ENCODE measurements around the gene CFAP20. TPM values are rescaled to one million over a fixed set of nuclear protein-coding genes. Genes with fewer than 3 reads are reported as not detected.
A peak's percentile ranks its signal among the peaks of the same experiment; 100 is the strongest.

Gene CFAP20
- polyA plus RNA-seq (2013, experiment 1 of 2): 44.9 TPM
- polyA plus RNA-seq (2013, experiment 2 of 2): 45.4 TPM

GRCh38 chr16:58129097-58129936 is at the start of gene CFAP20:
CFAP20 (minus strand) TSS chr16:58129381; CDS start chr16:58129115, 266 bp downstream.
- peak; percentile 100 for DNase-seq
- Histone ChIP-seq H3K4me3 (ENCODE audit: insufficient read depth in 1 of 2, low read depth in 1 of 2, low read length in 2 of 2) (peak within 1 kb of the TSS; percentile 67 to 95), H3K14ac (ENCODE audit: low read length in 2 of 2) (peak within 1 kb of the TSS in 1 of 2 experiments; percentile 44), H4K91ac (ENCODE audit: low read length) (peak within 1 kb of the TSS; percentile 1), H2BK5ac (ENCODE audit: low read depth, low read length, poor library complexity, severe bottlenecking) (no peak within 1 kb of the TSS), H3K4me2 (ENCODE audit: low read length, poor library complexity, severe bottlenecking) (peak within 1 kb of the TSS; percentile 74), H3K27me3 (ENCODE audit: control insufficient read depth in 1 of 2, insufficient read depth in 1 of 2, low read length in 2 of 2) (no peaks in the 10 kb centered on the region), H2BK120ac (ENCODE audit: low read depth, low read length) (no peak within 1 kb of the TSS), H2AFZ (ENCODE audit: low read depth, low read length) (peak within 1 kb of the TSS; percentile 73), H3K23ac (ENCODE audit: low read length in 2 of 2) (no peak within 1 kb of the TSS), H3K18ac (ENCODE audit: low read depth in 1 of 2, low read length in 2 of 2) (peak within 1 kb of the TSS; percentile 31 to 67), H3K79me1 (replicated peaks; ENCODE audit: low read length, poor library complexity, severe bottlenecking) (no peaks in the 10 kb centered on the region), H2AK5ac (ENCODE audit: low read length, severe bottlenecking) (no peak within 1 kb of the TSS), H3K4ac (ENCODE audit: low read depth in 1 of 2, low read length in 2 of 2) (peak within 1 kb of the TSS; percentile 47 to 48), H2BK12ac (ENCODE audit: low read length in 2 of 2) (peak within 1 kb of the TSS in 1 of 2 experiments; percentile 24), H2BK15ac (ENCODE audit: low read depth, poor library complexity, severe bottlenecking) (no peak within 1 kb of the TSS), H3K36me3 (ENCODE audit: control insufficient read depth in 1 of 2, insufficient read depth in 2 of 2, low read depth in 1 of 2, low read length in 2 of 2) (no peaks in the 10 kb centered on the region), H3K9ac (ENCODE audit: low read length) (peak within 1 kb of the TSS; percentile 95), H3K9me3 (ENCODE audit: control insufficient read depth, low read length) (no peaks in the 10 kb centered on the region), H3K27ac (ENCODE audit: low read length, poor library complexity, severe bottlenecking) (peak within 1 kb of the TSS; percentile 81), H4K8ac (ENCODE audit: low read length) (peak within 1 kb of the TSS; percentile 62), H3K4me1 (ENCODE audit: control insufficient read depth, insufficient read depth, low read depth, low read length) (peaks cover 5% of the 10 kb centered on the region)
- 3% methylated on average over 70 of the region's 70 CpGs for WGBS

- no peak overlapping the region for H3K9ac ChIP-seq (ENCODE audit: low read length)
- no peak overlapping the region for H2BK120ac ChIP-seq (ENCODE audit: low read depth, low read length)
- peaks cover 23 to 86% of the 10 kb centered on the region in 2 experiments for H3K36me3 ChIP-seq (ENCODE audit: control insufficient read depth in 1 of 2, insufficient read depth in 2 of 2, low read depth in 1 of 2, low read length in 2 of 2)
- H3K14ac ChIP-seq (ENCODE audit: low read length in 2 of 2): no peak overlapping the region
- peaks cover 37% of the 10 kb centered on the region for H3K79me1 ChIP-seq (replicated peaks; ENCODE audit: low read length, poor library complexity, severe bottlenecking)
- no peak overlapping the region for H4K8ac ChIP-seq (ENCODE audit: low read length)
- no peaks in the 10 kb centered on the region for H3K9me3 ChIP-seq (ENCODE audit: control insufficient read depth, low read length)
- H2BK15ac ChIP-seq (ENCODE audit: low read depth, poor library complexity, severe bottlenecking): no peak overlapping the region
- no peak overlapping the region for H3K23ac ChIP-seq (ENCODE audit: low read length in 2 of 2)
- H3K4me1 ChIP-seq (ENCODE audit: control insufficient read depth, insufficient read depth, low read depth, low read length): no peaks in the 10 kb centered on the region
- H2AFZ ChIP-seq (ENCODE audit: low read depth, low read length): peak overlapping the region; percentile 44
- H2BK5ac ChIP-seq (ENCODE audit: low read depth, low read length, poor library complexity, severe bottlenecking): no peak overlapping the region
- no peak overlapping the region for H3K4me2 ChIP-seq (ENCODE audit: low read length, poor library complexity, severe bottlenecking)
- H3K4me3 ChIP-seq (ENCODE audit: insufficient read depth in 1 of 2, low read depth in 1 of 2, low read length in 2 of 2): no peak overlapping the region
- no peak overlapping the region for H2BK12ac ChIP-seq (ENCODE audit: low read length in 2 of 2)
- no peak overlapping the region for H4K91ac ChIP-seq (ENCODE audit: low read length)
- DNase-seq: no peak
- H3K27me3 ChIP-seq (ENCODE audit: control insufficient read depth in 1 of 2, insufficient read depth in 1 of 2, low read length in 2 of 2): no peaks in the 10 kb centered on the region
- no peak overlapping the region for H3K18ac ChIP-seq (ENCODE audit: low read depth in 1 of 2, low read length in 2 of 2)
- no peak overlapping the region for H3K4ac ChIP-seq (ENCODE audit: low read depth in 1 of 2, low read length in 2 of 2)
- 90% methylated on average over 1 of the region's 1 CpG for WGBS
- no peak overlapping the region for H2AK5ac ChIP-seq (ENCODE audit: low read length, severe bottlenecking)
- no peak overlapping the region for H3K27ac ChIP-seq (ENCODE audit: low read length, poor library complexity, severe bottlenecking)
Observed at GRCh38 chr16:58177353-58177710, 48.2 kb upstream of the CFAP20 start.

- no peak overlapping the region for H2BK5ac ChIP-seq (ENCODE audit: low read depth, low read length, poor library complexity, severe bottlenecking)
- H2AFZ ChIP-seq (ENCODE audit: low read depth, low read length): no peak overlapping the region
- H4K91ac ChIP-seq (ENCODE audit: low read length): no peak overlapping the region
- H3K4ac ChIP-seq (ENCODE audit: low read depth in 1 of 2, low read length in 2 of 2): no peak overlapping the region
- H3K27me3 ChIP-seq (ENCODE audit: control insufficient read depth in 1 of 2, insufficient read depth in 1 of 2, low read length in 2 of 2): no peaks in the 10 kb centered on the region
- 95% methylated on average over 5 of the region's 5 CpGs for WGBS
- H2AK5ac ChIP-seq (ENCODE audit: low read length, severe bottlenecking): no peak overlapping the region
- no peaks in the 10 kb centered on the region for H3K9me3 ChIP-seq (ENCODE audit: control insufficient read depth, low read length)
- H3K27ac ChIP-seq (ENCODE audit: low read length, poor library complexity, severe bottlenecking): no peak overlapping the region
- no peak overlapping the region for H3K4me3 ChIP-seq (ENCODE audit: insufficient read depth in 1 of 2, low read depth in 1 of 2, low read length in 2 of 2)
- H3K14ac ChIP-seq (ENCODE audit: low read length in 2 of 2): no peak overlapping the region
- H4K8ac ChIP-seq (ENCODE audit: low read length): no peak overlapping the region
- peaks cover 36% of the 10 kb centered on the region for H3K79me1 ChIP-seq (replicated peaks; ENCODE audit: low read length, poor library complexity, severe bottlenecking)
- no peak for DNase-seq
- no peak overlapping the region for H2BK12ac ChIP-seq (ENCODE audit: low read length in 2 of 2)
- no peak overlapping the region for H2BK120ac ChIP-seq (ENCODE audit: low read depth, low read length)
- H3K18ac ChIP-seq (ENCODE audit: low read depth in 1 of 2, low read length in 2 of 2): no peak overlapping the region
- H3K4me1 ChIP-seq (ENCODE audit: control insufficient read depth, insufficient read depth, low read depth, low read length): no peaks in the 10 kb centered on the region
- no peak overlapping the region for H3K23ac ChIP-seq (ENCODE audit: low read length in 2 of 2)
- H3K4me2 ChIP-seq (ENCODE audit: low read length, poor library complexity, severe bottlenecking): no peak overlapping the region
- H2BK15ac ChIP-seq (ENCODE audit: low read depth, poor library complexity, severe bottlenecking): no peak overlapping the region
- H3K9ac ChIP-seq (ENCODE audit: low read length): no peak overlapping the region
- peaks cover 23 to 87% of the 10 kb centered on the region in 2 experiments for H3K36me3 ChIP-seq (ENCODE audit: control insufficient read depth in 1 of 2, insufficient read depth in 2 of 2, low read depth in 1 of 2, low read length in 2 of 2)
Observed at GRCh38 chr16:58176608-58177352, 47.6 kb upstream of the CFAP20 start.

GRCh38 chr16:58170223-58170622 is 41.0 kb upstream of the CFAP20 start:
- Histone ChIP-seq H3K79me1 (replicated peaks; ENCODE audit: low read length, poor library complexity, severe bottlenecking) (peaks cover 26% of the 10 kb centered on the region), H3K23ac (ENCODE audit: low read length in 2 of 2) (no peak overlapping the region), H3K14ac (ENCODE audit: low read length in 2 of 2) (no peak overlapping the region), H2AFZ (ENCODE audit: low read depth, low read length) (no peak overlapping the region), H3K4me1 (ENCODE audit: control insufficient read depth, insufficient read depth, low read depth, low read length) (no peaks in the 10 kb centered on the region), H3K9ac (ENCODE audit: low read length) (no peak overlapping the region), H3K4ac (ENCODE audit: low read depth in 1 of 2, low read length in 2 of 2) (no peak overlapping the region), H3K4me3 (ENCODE audit: insufficient read depth in 1 of 2, low read depth in 1 of 2, low read length in 2 of 2) (no peak overlapping the region), H2BK12ac (ENCODE audit: low read length in 2 of 2) (no peak overlapping the region), H3K36me3 (ENCODE audit: control insufficient read depth in 1 of 2, insufficient read depth in 2 of 2, low read depth in 1 of 2, low read length in 2 of 2) (peaks cover 24 to 90% of the 10 kb centered on the region in 2 experiments), H4K91ac (ENCODE audit: low read length) (no peak overlapping the region), H3K18ac (ENCODE audit: low read depth in 1 of 2, low read length in 2 of 2) (no peak overlapping the region), H3K9me3 (ENCODE audit: control insufficient read depth, low read length) (no peaks in the 10 kb centered on the region), H4K8ac (ENCODE audit: low read length) (no peak overlapping the region), H3K4me2 (ENCODE audit: low read length, poor library complexity, severe bottlenecking) (no peak overlapping the region), H2BK5ac (ENCODE audit: low read depth, low read length, poor library complexity, severe bottlenecking) (no peak overlapping the region), H2BK120ac (ENCODE audit: low read depth, low read length) (no peak overlapping the region), H3K27ac (ENCODE audit: low read length, poor library complexity, severe bottlenecking) (no peak overlapping the region), H2AK5ac (ENCODE audit: low read length, severe bottlenecking) (no peak overlapping the region), H2BK15ac (ENCODE audit: low read depth, poor library complexity, severe bottlenecking) (no peak overlapping the region), H3K27me3 (ENCODE audit: control insufficient read depth in 1 of 2, insufficient read depth in 1 of 2, low read length in 2 of 2) (no peaks in the 10 kb centered on the region)
- DNase-seq: no peak
- WGBS: 100% methylated on average over 1 of the region's 2 CpGs
